Activated gamma-delta T cell treated with Interleukin-2 at 50 U/mL for 16 hours (primary cell): ENCODE data around the gene SLC24A4.

ENCODE experiments used
- DNase-seq: peaks from one replicate; pipeline ENCODE4 v3.0.0-alpha.2; 2020

SLC24A4 gene

GRCh38 chr14:92440345-92441003 lies 117.5 kb downstream of the SLC24A4 start:
- DNase-seq, result no peak

- no peak for DNase-seq
Measured at GRCh38 chr14:92441751-92442504, 119.0 kb downstream of the SLC24A4 start.

DNA sequence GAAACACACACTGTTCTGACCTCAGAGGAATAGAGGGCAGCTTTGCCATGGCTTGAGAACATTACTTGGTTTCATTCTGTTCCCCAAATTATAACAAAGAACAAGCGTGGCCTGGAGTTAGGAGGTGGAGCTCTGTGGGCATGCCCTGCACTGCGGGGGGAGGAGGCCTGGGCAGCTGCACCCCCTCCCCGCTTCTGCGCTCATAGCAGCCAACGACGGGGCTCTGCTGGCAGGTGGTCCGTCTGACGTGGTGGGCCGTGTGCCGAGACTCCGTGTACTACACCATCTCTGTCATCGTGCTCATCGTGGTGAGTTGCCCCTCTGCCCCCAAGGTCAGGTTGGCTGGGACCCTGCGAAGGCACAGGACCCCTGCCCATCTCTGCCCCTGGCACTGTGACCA lies 120.2 kb downstream of the SLC24A4 start:
- no peak for DNase-seq

- no peak for DNase-seq
Measured at GRCh38 chr14:92443741-92444140, 120.8 kb downstream of the SLC24A4 start.

DNA sequence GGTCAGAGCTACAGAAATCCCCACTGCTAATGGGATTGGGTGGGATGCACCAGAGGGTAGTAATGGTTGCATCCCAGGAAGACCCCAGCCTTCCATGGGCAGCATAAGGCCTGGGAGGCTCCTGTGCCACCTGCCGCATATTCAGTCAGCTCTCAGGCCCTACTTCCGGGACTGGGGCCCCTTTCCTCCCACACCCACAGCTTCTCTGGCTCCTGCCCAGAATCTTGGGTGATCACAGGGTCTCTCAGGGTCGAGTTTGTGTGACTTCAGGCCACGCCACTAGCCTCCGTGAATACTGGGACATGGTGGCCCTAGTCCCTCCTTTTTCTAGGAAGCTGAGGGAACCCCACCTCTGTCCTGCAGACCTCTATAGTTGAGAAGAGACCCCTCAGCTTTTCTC lies 123.8 kb downstream of the SLC24A4 start:
- no peak for DNase-seq

DNA sequence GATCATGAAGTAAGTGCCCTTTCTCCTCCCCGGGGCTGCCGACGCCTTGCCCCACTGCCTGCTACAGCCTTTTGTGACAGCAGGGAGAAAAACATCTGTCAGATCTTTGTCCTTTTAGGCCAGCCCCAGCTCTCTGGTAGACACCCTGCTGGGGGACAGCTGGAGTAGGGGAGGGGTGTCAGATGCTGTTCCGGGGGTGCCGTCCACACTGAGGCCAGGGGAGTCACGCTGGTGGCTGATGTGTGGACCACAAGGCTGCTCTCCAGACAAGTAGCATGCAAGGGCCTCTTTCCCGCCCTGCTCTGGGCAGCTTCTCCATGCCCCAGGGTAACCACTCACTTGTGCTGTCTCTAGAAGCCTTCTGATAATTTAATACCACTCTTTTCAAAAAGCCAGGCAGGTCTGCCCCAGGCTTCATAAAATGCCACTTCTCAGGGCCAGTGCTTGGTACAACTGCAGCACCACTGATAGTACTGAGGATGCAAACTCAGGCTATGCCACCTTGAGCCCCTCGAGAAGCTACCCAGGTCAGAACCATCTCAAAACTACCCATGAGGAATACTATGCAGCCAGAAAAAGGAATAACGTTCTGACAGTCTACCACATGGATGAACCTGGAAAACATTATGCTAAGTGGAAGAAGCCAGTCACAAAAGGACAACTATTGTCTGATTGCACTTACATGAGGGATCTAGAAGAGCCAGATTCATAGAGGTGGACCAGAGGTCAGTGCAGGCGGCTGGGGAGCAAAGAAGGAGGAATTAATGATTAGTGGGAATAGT lies 124.6 kb downstream of the SLC24A4 start:
- no peak for DNase-seq

DNA sequence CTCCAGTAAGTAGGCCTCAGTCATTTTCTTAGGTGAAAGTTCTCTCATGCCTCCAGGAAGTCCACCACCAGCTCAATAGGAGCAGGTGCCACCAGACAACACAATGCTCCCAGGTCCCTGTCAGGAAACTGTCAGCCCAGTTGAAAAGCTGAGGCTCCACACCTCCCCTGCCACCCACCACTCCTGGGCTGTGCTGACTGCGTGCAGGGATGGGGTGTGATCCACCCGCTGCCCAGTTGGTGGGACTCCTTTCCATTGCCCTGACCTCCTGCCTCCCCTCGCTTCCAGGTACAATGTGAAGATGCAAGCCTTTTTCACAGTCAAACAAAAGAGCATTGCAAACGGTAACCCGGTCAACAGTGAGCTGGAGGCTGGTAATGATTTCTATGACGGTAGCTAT lies 125.8 kb downstream of the SLC24A4 start:
- DNase-seq, result no peak

DNA sequence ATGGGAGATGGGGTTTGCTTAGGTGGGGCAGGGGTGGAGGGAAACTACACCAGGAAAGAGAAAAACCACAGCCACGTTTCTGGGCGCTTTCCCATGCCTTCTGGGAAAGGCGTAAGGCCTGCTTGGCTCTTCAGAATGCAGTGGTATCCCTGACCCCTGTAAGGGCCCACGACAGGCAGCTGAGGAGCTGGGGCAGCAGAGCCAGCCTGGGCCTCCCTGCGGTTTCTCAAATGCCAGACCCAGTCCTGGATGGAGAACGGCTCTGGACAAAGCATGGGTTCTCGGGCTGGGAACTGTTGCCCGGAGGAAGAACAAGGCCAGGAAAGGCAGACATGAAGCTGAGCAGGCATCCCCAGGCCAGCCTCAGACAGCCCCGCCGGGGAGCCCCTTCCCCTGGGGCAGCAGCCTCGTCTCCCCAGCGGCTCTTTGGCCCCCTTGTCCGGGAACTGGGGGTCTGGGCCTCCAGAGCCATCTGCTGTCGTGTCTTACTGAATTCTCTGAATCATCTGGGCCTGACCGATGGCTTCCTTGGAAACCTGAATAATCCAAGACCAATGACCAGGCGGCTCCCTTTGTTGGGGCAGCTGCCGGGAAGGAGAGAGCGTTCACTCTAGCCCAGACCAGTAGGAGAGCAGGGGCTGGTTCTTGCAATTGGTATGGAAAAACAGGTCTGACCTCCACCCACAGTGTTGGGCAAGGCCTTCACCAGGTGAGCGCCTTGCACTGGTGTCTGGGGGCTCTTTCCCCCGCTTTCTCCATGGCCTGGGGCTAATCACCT lies 126.6 kb downstream of the SLC24A4 start:
- no peak for DNase-seq

DNA sequence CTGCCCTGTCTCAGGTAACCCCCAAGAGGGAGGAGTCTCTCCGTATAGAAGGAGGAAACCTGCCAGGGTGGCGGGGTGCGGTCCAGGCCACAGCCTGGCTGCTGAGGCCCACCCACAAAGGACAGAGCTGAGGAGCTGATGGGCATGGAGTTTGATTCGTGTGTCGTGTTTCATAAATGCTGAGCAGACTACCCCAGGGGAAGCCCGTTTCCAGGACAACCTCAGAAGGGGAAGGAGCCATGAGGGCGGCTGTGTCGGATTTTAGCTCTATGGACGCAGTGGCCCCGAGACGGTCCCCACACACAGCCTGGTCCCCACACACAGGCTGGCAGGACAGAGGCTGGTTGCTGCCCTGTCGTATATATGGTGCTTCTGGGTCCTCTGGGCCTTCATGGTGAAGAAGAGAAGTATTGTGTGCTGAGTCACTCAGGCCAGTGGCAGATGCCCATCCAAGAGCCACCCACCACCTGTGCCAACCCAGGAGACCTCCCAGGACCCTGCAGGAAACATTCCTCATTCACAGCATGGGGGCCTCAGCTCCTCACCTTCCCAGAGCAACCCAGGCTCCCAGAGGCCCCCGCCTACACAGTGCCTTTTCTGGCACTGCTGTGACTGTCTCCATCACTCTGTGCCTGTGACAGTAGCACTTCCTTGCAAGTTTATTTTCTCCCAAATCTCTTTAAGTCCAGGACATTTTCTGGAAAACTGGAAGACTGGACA lies 127.5 kb downstream of the SLC24A4 start:
- no peak for DNase-seq

- no peak for DNase-seq
Measured at GRCh38 chr14:92451245-92451644, 128.3 kb downstream of the SLC24A4 start.

DNA sequence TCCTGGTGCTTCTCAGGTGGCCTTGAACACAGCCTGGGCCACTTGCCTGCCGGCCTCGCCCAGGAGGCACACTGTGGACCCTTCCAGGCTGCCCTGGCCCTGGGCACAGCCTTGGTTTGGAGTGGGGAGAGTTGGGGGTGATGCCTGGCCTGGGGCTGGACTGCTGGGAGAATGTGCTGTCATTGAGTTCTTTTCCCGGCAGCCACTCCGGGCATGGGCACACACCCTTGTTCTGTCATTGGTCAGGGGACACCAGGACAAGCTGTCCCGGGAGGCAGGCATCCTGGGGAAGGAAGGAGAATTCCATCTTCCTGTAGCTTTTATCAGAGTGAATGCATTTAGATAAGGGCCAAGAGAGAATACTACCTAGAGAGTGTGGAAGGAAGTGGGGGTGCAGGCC lies 128.8 kb downstream of the SLC24A4 start:
- no peak for DNase-seq

DNA sequence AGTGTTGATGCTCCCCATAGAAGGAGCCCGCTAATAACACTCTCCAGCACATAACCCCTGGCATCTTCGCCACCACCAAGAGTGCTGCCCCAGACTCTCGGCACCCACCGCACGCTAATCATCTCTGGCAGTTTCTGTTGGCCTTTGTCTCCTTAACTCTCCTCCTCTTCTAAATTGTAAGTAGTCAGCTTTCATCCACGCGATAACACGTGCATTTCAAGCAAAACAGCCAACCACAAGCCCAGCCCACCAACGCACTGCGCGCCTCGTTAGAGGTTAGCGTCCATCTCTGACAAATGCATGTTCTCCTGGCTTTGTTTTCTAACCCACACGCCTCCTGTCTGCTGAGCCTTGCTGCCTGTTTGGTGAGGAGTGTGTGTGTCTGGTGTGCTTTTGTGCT lies 129.5 kb downstream of the SLC24A4 start:
- DNase-seq, result no peak

GRCh38 chr14:92453691-92454090 lies 130.7 kb downstream of the SLC24A4 start:
- no peak for DNase-seq

DNA sequence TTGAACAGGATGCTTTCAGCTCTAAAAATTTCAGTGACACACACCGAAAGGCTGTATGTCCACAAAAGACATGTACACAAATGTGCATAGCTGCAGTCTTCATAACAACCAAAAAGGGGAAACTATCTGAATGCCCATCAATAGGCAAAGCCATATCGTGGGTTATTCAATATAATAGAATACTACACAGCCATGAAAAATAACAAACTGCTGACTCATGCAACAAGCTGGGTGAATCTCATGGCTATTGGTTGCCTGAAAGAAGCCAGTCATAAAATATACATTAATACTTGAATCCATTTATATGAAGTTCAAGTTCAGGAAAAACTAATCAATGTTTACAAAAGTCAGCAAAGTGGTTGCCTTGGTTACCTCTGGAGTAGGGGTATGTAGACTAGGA lies 132.3 kb downstream of the SLC24A4 start:
- DNase-seq, result no peak

DNA sequence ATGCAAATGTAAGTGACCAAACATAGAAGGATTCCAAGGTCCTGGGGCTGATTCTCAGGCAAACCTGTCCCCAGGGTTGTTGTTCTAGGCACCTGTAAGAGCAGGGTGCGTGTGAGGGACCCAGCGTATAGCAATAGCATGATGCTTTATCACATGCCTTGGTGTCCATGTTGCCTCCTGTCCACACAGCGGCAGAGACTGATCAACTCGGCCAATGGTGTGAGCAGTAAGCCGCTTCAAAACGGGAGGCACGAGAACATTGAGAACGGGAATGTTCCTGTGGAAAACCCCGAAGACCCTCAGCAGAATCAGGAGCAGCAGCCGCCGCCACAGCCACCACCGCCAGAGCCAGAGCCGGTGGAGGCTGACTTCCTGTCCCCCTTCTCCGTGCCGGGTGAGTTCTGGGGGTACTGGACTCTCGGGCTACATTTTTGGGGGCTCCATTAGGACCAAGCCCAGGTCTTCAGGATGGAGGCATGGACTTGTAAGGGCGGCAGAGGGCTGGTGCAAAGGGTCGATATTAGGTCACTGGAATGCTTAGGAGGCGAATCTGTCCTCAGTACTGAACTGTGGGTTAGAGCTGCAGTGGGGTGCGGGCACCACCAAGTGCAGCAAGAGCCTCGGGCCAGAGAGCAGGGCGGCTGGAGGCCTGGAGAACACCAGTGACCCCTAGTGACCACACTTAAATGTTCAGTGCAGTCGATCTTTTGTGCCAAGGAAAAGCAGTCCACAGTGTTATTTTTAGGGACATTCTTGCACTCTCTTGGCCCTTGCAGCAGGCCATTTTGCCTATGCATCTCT lies 133.4 kb downstream of the SLC24A4 start:
- DNase-seq, result no peak

DNA sequence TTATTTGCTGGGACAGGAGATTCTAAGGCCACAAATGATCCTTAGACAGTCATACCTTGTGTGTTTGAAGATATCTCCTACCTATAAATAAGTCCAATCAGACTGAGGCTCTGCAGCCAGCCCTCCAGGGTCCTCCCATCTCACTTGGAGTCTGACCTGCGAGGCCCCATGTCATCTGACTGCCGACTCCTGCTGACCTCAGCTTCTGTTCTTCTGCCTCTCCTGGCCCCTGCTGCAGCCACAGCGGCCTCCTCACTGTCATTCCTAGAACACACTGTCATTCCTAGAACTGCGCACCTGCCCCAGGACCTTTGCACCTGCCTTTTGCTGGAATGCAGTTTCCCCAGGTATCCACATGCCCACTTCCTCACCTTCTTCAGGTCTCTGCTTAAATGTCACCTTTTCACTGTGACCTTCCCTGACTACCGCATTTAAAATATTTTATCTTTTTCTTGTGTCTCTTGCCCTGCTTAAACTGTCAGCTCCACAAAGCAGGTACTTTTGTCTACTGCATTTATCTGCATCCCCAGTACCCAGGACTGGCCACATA lies 134.1 kb downstream of the SLC24A4 start:
- DNase-seq, result no peak

DNA sequence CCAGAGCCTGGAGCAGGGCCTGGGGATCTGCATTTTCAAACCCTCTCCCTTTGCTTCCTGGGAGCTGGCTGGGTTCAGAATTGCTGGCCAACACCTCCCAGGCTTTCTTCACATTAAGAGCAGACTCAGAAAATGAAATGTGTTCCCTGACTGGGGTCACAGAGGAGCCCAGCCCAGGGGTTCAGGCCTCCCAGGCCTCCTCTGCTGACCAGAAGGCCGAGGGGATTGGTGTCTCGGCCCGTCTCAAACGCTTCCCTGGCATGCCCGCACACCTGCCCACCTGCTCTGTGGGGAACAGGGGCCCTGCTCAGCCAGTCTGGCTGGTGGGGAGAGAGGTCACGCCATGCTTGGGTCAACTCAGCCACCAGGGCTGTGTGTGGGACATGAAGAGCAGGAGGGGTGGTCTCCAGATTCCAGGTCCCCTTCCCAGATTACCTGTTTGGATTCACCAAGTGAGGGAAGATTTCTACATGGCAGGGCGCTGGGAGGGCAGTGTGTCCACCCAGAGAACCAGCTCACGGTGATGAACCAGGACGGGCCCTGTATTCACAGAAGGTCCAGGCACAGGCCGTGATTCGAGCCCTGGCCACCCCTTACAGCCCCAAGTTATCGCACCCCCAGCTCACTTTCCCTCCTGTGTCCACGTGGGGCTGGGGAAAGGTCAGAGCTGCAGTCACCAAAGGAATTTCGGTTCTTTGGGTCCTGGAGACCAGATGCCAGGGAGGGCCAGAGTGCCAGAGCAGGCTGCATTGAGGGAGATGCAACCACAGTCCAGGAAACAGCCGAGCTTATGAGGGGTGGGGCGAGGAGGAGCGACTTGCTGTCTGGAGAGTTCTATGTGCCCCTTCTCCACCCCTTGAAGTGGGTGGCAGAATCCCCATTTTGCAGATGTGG lies 135.4 kb downstream of the SLC24A4 start:
- no peak for DNase-seq

- no peak for DNase-seq
Measured at GRCh38 chr14:92459030-92459949, 136.3 kb downstream of the SLC24A4 start.

DNA sequence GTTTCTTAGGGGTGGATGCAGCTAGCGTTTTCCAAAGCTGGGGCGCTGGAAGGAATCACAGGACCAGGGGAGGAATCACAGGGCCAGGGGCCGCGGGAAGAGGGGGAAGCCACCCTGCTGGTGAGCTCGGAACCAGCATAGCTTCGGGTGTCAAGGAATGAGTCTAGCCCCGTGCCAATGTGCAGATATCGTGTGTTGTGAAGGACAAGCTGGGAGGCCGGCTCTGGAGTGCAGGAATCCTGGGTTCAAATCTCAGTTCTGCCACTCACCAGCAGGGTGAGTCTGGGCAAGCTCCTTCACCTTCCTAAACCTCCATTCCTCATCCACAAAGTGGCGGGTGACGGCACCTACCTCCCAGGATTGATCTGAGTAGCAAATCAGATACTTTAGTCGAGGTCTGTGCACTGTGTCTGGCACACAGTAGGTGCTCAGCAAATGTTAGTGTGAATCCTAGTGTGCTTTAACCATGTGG lies 137.0 kb downstream of the SLC24A4 start:
- no peak for DNase-seq
